ENCODE measurements around the gene TELO2.

- TF ChIP-seq CTCF (IDR thresholded peaks at IDR 0.05; ENCODE audit: low read length) (no peak), EZH2 (IDR thresholded peaks at IDR 0.05; ENCODE audit: borderline replicate concordance, low read length) (no peak)
Observed at GRCh38 chr16:1532771-1533170, 39.6 kb downstream of the TELO2 start.
